ENCODE results near the gene U2AF2.

DNA sequence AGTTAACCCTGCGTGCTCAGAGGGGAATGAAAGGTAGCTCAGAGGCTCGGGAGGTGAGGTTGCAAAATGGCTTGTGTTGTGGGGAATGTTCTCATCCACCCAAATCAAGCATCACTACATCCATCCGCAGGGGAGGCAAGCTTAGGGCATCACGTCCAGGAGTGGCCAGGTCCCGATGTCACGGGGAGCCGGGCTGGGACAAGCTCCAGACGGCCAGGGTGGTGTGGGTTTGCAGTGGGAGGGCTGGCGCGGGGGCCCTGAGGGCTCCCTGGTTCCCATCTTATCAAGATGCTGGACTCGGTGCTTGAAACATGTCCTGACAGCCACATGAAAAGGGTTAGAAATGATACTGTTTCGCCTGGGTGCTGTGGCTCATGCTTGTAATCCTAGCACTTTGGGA, 46.0 kb downstream of the U2AF2 start:
- TF ChIP-seq GATA2 (IDR thresholded peaks at IDR 0.05; ENCODE audit: low read depth, low read length) (no peak), GATA3 (IDR thresholded peaks at IDR 0.05; ENCODE audit: low read depth, low read length) (no peak)

Data from SH-SY5Y (cell line).